Neural progenitor cell (in vitro differentiated cells): ENCODE measurements around the gene THAP11. TPM values are rescaled to one million over a fixed set of nuclear protein-coding genes. Genes with fewer than 3 reads are reported as not detected.
A peak's percentile ranks its signal among the peaks of the same experiment; 100 is the strongest.

Experiments
- DNase-seq: peaks from one replicate; pipeline ENCODE4 v3.0.0-alpha.2; 2016; ENCODE audit warnings: low spot score
- H2AFZ ChIP-seq: fragments of 200-600 bp; sonication (generic); replicated peaks from 2 replicates; pipeline ENCODE4 v1.6.1; 2016; ENCODE audit warnings: antibody characterized with exemption
- H3F3A ChIP-seq: fragments of 200-600 bp; sonication (generic); 2 replicates; pipeline ENCODE4 v1.6.1; 2016; ENCODE audit warnings: antibody characterized with exemption, low read depth
- H3K27ac ChIP-seq: fragments of 200-600 bp; sonication (generic); 2 replicates; pipeline ENCODE4 v1.5.1; 2016; ENCODE audit warnings: mild to moderate bottlenecking
- H3K27me3 ChIP-seq: fragments of 200-600 bp; sonication (generic); 2 replicates; pipeline ENCODE4 v1.6.1; 2016; ENCODE audit warnings: mild to moderate bottlenecking, moderate library complexity
- H3K36me3 ChIP-seq: fragments of 200-600 bp; sonication (generic); 2 replicates; pipeline ENCODE4 v1.5.1; 2016
- H3K4me1 ChIP-seq: fragments of 200-600 bp; sonication (generic); 2 replicates; pipeline ENCODE4 v1.6.1; 2016; ENCODE audit warnings: mixed run types
- H3K4me2 ChIP-seq: fragments of 200-600 bp; sonication (generic); 2 replicates; pipeline ENCODE4 v1.6.1; 2016
- H3K4me3 ChIP-seq: fragments of 200-600 bp; sonication (generic); 2 replicates; pipeline ENCODE4 v1.5.1; 2016
- H3K79me2 ChIP-seq: fragments of 200-600 bp; sonication (generic); 2 replicates; pipeline ENCODE4 v1.6.1; 2016; ENCODE audit warnings: low read depth
- H3K9ac ChIP-seq: fragments of 200-600 bp; sonication (generic); 2 replicates; pipeline ENCODE4 v1.6.1; 2016
- H3K9me3 ChIP-seq: fragments of 200-600 bp; sonication (generic); 2 replicates; pipeline ENCODE4 v1.5.1; 2016; ENCODE audit warnings: low read depth
- H4K20me1 ChIP-seq: fragments of 200-600 bp; sonication (generic); 2 replicates; pipeline ENCODE4 v1.6.1; 2016; ENCODE audit warnings: low read depth
- H3K27ac Mint-ChIP-seq: 3 replicates; pipeline ENCODE4 v1.8.0; 2021; ENCODE audit warnings: mixed read lengths
- H3K27me3 Mint-ChIP-seq: 2 replicates; pipeline ENCODE4 v1.8.0; 2022; ENCODE audit warnings: low read depth, mild to moderate bottlenecking, inconsistent platforms, moderate library complexity, mixed read lengths; ENCODE audit not compliant: insufficient read depth
- H3K36me3 Mint-ChIP-seq: 3 replicates; pipeline ENCODE4 v1.8.0; 2021; ENCODE audit warnings: mixed read lengths
- H3K4me1 Mint-ChIP-seq: 3 replicates; pipeline ENCODE4 v1.8.0; 2021; ENCODE audit warnings: mixed read lengths
- H3K4me3 Mint-ChIP-seq: 3 replicates; pipeline ENCODE4 v1.8.0; 2021; ENCODE audit warnings: mild to moderate bottlenecking, moderate library complexity, mixed read lengths
- H3K9me3 Mint-ChIP-seq: 3 replicates; pipeline ENCODE4 v1.8.0; 2020; ENCODE audit warnings: mixed read lengths
- CTCF ChIP-seq: fragments of 200-600 bp; sonication (generic); IDR thresholded peaks from 2 replicates; pipeline ENCODE4 v1.5.1; 2017; ENCODE audit warnings: antibody characterized with exemption, mild to moderate bottlenecking
- EZH2 ChIP-seq: fragments of 200-600 bp; sonication (generic); IDR thresholded peaks from 2 replicates; pipeline ENCODE4 v1.6.1; 2017; ENCODE audit warnings: antibody characterized with exemption, mild to moderate bottlenecking, moderate library complexity
- EZH2phosphoT487 ChIP-seq: fragments of 200-600 bp; sonication (generic); IDR thresholded peaks from 2 replicates; pipeline ENCODE4 v1.6.1; 2017; ENCODE audit warnings: antibody characterized with exemption
- total RNA-seq: library from RNA; depleted of rRNA; stranded (reverse); fragments of >200 nt; gene quantifications from 2 replicates; pipeline ENCODE4 v1.2.3, GENCODE V29; 2015; ENCODE audit warnings: low replicate concordance

THAP11 gene
- total RNA-seq, 1 donor from 2014 or later = 27.3 TPM

- Histone ChIP-seq H3K27me3 (no peaks in the 10 kb centered on the region), H2AFZ (no peak overlapping the region), H3K9ac (no peak overlapping the region), H3K79me2 (peaks cover 46% of the 10 kb centered on the region), H3K9me3 (no peaks in the 10 kb centered on the region), H3K36me3 (no peaks in the 10 kb centered on the region), H4K20me1 (peaks cover 14% of the 10 kb centered on the region), H3F3A (peaks cover 32% of the 10 kb centered on the region), H3K4me1 (peaks cover 9% of the 10 kb centered on the region), H3K4me2 (no peak overlapping the region), H3K4me3 (no peak overlapping the region), H3K27ac (peak overlapping the region; percentile 11)
- no peak overlapping the region for H3K27ac Mint-ChIP-seq
- peaks cover 5% of the 10 kb centered on the region for H3K27me3 Mint-ChIP-seq
- H3K4me1 Mint-ChIP-seq = peaks cover 18% of the 10 kb centered on the region
- H3K36me3 Mint-ChIP-seq = peaks cover 11% of the 10 kb centered on the region
- no peaks in the 10 kb centered on the region for H3K9me3 Mint-ChIP-seq
- DNase-seq = no peak
- no peak for TF ChIP-seq EZH2phosphoT487
- no peak for TF ChIP-seq EZH2
- TF ChIP-seq CTCF = no peak
- no peak overlapping the region for H3K4me3 Mint-ChIP-seq
These were observed 29.1 kb downstream of the THAP11 start for GRCh38 chr16:67871256-67871655.

GRCh38 chr16:67872131-67872630 is 30.1 kb downstream of the THAP11 start:
- Mint-ChIP-seq H3K4me3 (peak overlapping the region; percentile 96), H3K4me1 (peaks cover 18% of the 10 kb centered on the region), H3K36me3 (peaks cover 11% of the 10 kb centered on the region), H3K27me3 (peaks cover 5% of the 10 kb centered on the region), H3K27ac (peak overlapping the region; percentile 79), H3K9me3 (no peaks in the 10 kb centered on the region)
- H3K9ac ChIP-seq = no peak overlapping the region
- H3K4me1 ChIP-seq = peaks cover 9% of the 10 kb centered on the region
- H4K20me1 ChIP-seq = peaks cover 14% of the 10 kb centered on the region
- peak overlapping the region; percentile 97 for H3K4me2 ChIP-seq
- TF ChIP-seq EZH2 (no peak), EZH2phosphoT487 (no peak), CTCF (no peak)
- peaks cover 32% of the 10 kb centered on the region for H3F3A ChIP-seq
- H2AFZ ChIP-seq = peak overlapping the region; percentile 94
- no peaks in the 10 kb centered on the region for H3K9me3 ChIP-seq
- H3K27ac ChIP-seq = peak overlapping the region; percentile 11
- H3K27me3 ChIP-seq = no peaks in the 10 kb centered on the region
- H3K79me2 ChIP-seq = peaks cover 36% of the 10 kb centered on the region
- no peaks in the 10 kb centered on the region for H3K36me3 ChIP-seq
- H3K4me3 ChIP-seq = peak overlapping the region; percentile 95
- no peak for DNase-seq

- Mint-ChIP-seq H3K36me3 (peaks cover 11% of the 10 kb centered on the region), H3K4me3 (peak within 1 kb of the TSS; percentile 96), H3K9me3 (no peaks in the 10 kb centered on the region), H3K4me1 (peaks cover 18% of the 10 kb centered on the region), H3K27ac (peak within 1 kb of the TSS; percentile 83), H3K27me3 (peaks cover 5% of the 10 kb centered on the region)
- peaks cover 9% of the 10 kb centered on the region for H3K4me1 ChIP-seq
- H3K4me3 ChIP-seq = peak within 1 kb of the TSS; percentile 95
- peak within 1 kb of the TSS; percentile 89 for H3K9ac ChIP-seq
- H3K4me2 ChIP-seq = peak within 1 kb of the TSS; percentile 97
- H3K9me3 ChIP-seq = no peaks in the 10 kb centered on the region
- H2AFZ ChIP-seq = peak within 1 kb of the TSS; percentile 94
- no peaks in the 10 kb centered on the region for H3K27me3 ChIP-seq
- H4K20me1 ChIP-seq = peaks cover 14% of the 10 kb centered on the region
- H3F3A ChIP-seq = peaks cover 32% of the 10 kb centered on the region
- H3K36me3 ChIP-seq = no peaks in the 10 kb centered on the region
- H3K27ac ChIP-seq = peak within 1 kb of the TSS; percentile 11
- TF ChIP-seq CTCF = no peak
- TF ChIP-seq EZH2 = no peak
- no peak for TF ChIP-seq EZH2phosphoT487
- H3K79me2 ChIP-seq = peaks cover 30% of the 10 kb centered on the region
- peak; percentile 75 for DNase-seq
These were observed 30.7 kb downstream of the THAP11 start, which contains the start of gene EDC4 for GRCh38 chr16:67872631-67873434. TSS of gene EDC4 (plus strand) at chr16:67873052. CDS start at chr16:67873262, 210 bp downstream.
